Heart right ventricle (tissue), 16 donors: Measurements from ENCODE around the gene FUT7. TPM values are rescaled to one million over a fixed set of nuclear protein-coding genes. Genes with fewer than 3 reads are reported as not detected.

Experiments used
- ATAC-seq, 8 donors: fragments of 200-7000 bp; cut with Tn5 transposase; one replicate each; pipeline ENCODE4 v1.9.1; 2020; ENCODE audit warnings: mild to moderate bottlenecking in 8 of 8, moderate library complexity in 8 of 8, moderate number of reproducible peaks in 1 of 8
- DNase-seq, 2 donors: peaks; one replicate each; pipeline ENCODE4 v3.0.0-alpha.2; 2020
- H3K27ac ChIP-seq, 10 donors: fragments of 200-600 bp; sonication (generic) in 2 of 10; one replicate each; pipeline versions ENCODE4 v1.5.0 to v1.8.0; 2020 to 2022; ENCODE audit warnings: mild to moderate bottlenecking in 3 of 10
- H3K27me3 ChIP-seq, 7 donors: fragments of 200-600 bp; one replicate each; pipeline ENCODE4 v1.8.0; 2021 to 2022; ENCODE audit warnings: mild to moderate bottlenecking in 2 of 7
- H3K36me3 ChIP-seq, 9 donors: fragments of 200-600 bp; sonication (generic) in 1 of 9; one replicate each; pipeline versions ENCODE4 v1.5.0 to v1.8.0; 2020 to 2022; ENCODE audit warnings: mild to moderate bottlenecking in 2 of 9
- H3K4me1 ChIP-seq, 9 donors: fragments of 200-600 bp; sonication (generic) in 1 of 9; one replicate each; pipeline versions ENCODE4 v1.5.0 to v1.8.0; 2020 to 2022; ENCODE audit warnings: mild to moderate bottlenecking in 4 of 9
- H3K4me3 ChIP-seq, 10 donors: fragments of 200-600 bp; sonication (generic) in 2 of 10; one replicate each; pipeline versions ENCODE4 v1.5.0 to v1.8.0; 2020 to 2022; ENCODE audit warnings: mild to moderate bottlenecking in 7 of 10, moderate library complexity in 2 of 10
- H3K9me3 ChIP-seq, 11 donors: fragments of 200-600 bp in 10 of 11; sonication (generic) in 2 of 11; one replicate each; pipeline versions ENCODE4 v1.5.0 to v1.8.0; 2013 to 2022; ENCODE audit warnings: mild to moderate bottlenecking in 2 of 11, control low read depth in 1 of 11, moderate library complexity in 1 of 11
- CTCF ChIP-seq, 9 donors: fragments of 200-600 bp; sonication (generic) in 2 of 9; IDR thresholded peaks; one replicate each; pipeline versions ENCODE4 v1.5.0 to v1.8.0; 2021 to 2022; ENCODE audit warnings: antibody characterized with exemption in 9 of 9, mild to moderate bottlenecking in 5 of 9, moderate library complexity in 1 of 9
- whole genome bisulfite sequencing, 2 donors: extraction: QIAGEN DNeasy Blood & Tissue Kit; methylation state at CpG; one replicate each; pipeline ENCODE4 v1.1.7; 2013; ENCODE audit warnings: inconsistent platforms in 1 of 2; 5-methylcytosine and 5-hydroxymethylcytosine counted together
- intact Hi-C, 10 donors: fragments of 100-400 bp; cut with DNase I; formaldehyde crosslinking; loops; one replicate each; pipeline versions ENCODE4 v1.11.1 to v1.14.2; 2022
- polyA plus RNA-seq, 2 donors: library from polyadenylated mRNA; stranded (reverse); fragments of 200-250 nt; gene quantifications; one replicate each; pipeline ENCODE4 v1.2.3, GENCODE V29; 2013
- total RNA-seq, 10 donors: library from RNA; stranded (reverse); fragmentation: NEBNext Ultra II Directional in 3 of 10; extraction: Animal tissue kit (Norgen Biotek cat#: 25700) in 3 of 10; gene quantifications; one replicate each; pipeline versions ENCODE4 v1.2.1 to v1.2.4, GENCODE V29; 2021 to 2023
- donor health status: Arrhythmogenic right ventricular cardiomyopathy.
- donor health status: ischemic (EF 13 %, LVEDD 7.1; RV severe dilation, severe dysfunction).
- donor health status: healthy with polysubstance abuse.
- donor health status: DM: no; HTN: yes; CAD: no.
- donor health status: DM: no; HTN: no; CAD: no.
- donor health status: ischemic (EF 25% LVEDD 6.9; RV normal size, moderate dysfunction).
- donor health status: ischemic (EF 25% LVEDD 5.7; RV mildly dilated, moderate dysfunction).
- donor health status: healthy.
- donor health status: DM: yes; HTN: yes; CAD: no.
- donor health status: Ischemic cardiomyopathy.
- donor health status: ischemic (EF 35%, LVEDD 5.7; RV mildly dilated, moderate dysfunction).
- donor health status: nonischemic (EF 11% LVEDD 7.7; RV severe dilation, severe dysfunction).
- donor health status: DM: yes; HTN: yes; CAD: no.
- donor health status: PGD.
- donor health status: ischemic (EF 29% LVEDD 5.4; RV normal size, mild dysfunction).
- donor health status: nonischemic (EF 23%, LVEDD 6.1; RV moderate dilation, normal function).

Gene FUT7
- total and polyA plus RNA-seq, 12 donors: 0.07 to 0.30 (median 0.15) TPM; not detected in 5

- no peak for TF ChIP-seq CTCF (IDR thresholded peaks at IDR 0.05)
- no peaks in the 10 kb centered on the region for H3K9me3 ChIP-seq
- peaks cover 0 to 9% (median 0%) of the 10 kb centered on the region in 9 donors for H3K36me3 ChIP-seq
- DNase-seq (peak; percentile 45 to 69), ATAC-seq (peak in 4 of 8 donors; percentile 9 to 36 (median 14))
- no peaks in the 10 kb centered on the region for H3K27me3 ChIP-seq
- WGBS, 2 donors: 83 to 89% methylated on average over 10 of the region's 10 CpGs
- H3K27ac ChIP-seq: peak overlapping the region in 2 of 10 donors; percentile 9 to 83
- peaks cover 10 to 61% (median 27%) of the 10 kb centered on the region in 9 donors for H3K4me1 ChIP-seq
- intact Hi-C loops: loop anchor here in 3 of 10 donors (2.0 to 5.0 kb wide), 3 partner anchors 86 to 246 kb away; partner anchors contain the start of gene C8G (in 2 of the 3)
- peak overlapping the region in 5 of 10 donors; percentile 8 to 68 (median 18) for H3K4me3 ChIP-seq
Observed at GRCh38 chr9:137032858-137033257, 970 bp upstream of the FUT7 start.

GRCh38 chr9:137030538-137031527, 1.1 kb downstream of the FUT7 start:
- Histone ChIP-seq H3K9me3 (no peaks in the 10 kb centered on the region), H3K4me3 (peak overlapping the region in 1 of 10 donors; percentile 68), H3K27me3 (no peaks in the 10 kb centered on the region), H3K27ac (peak overlapping the region in 2 of 10 donors; percentile 22 to 83), H3K36me3 (no peaks in the 10 kb centered on the region), H3K4me1 (peaks cover 18 to 69% (median 41%) of the 10 kb centered on the region in 9 donors)
- DNase-seq: peak in 1 of 2 donors; percentile 48
- WGBS, 2 donors: 89 to 94% methylated on average over 65 of the region's 65 CpGs
- intact Hi-C loops: loop anchor here in 2 of 10 donors (5.0 kb wide), 2 partner anchors 84 to 244 kb away; partner anchors contain the start of gene C8G (in 2 of the 2)
- TF ChIP-seq CTCF (IDR thresholded peaks at IDR 0.05): no peak
- no peak for ATAC-seq

GRCh38 chr9:137030006-137030405, 1.9 kb downstream of the FUT7 start:
- intact Hi-C loops: loop anchor here in 2 of 10 donors (5.0 kb wide), 2 partner anchors 83 to 243 kb away; partner anchors contain the start of gene C8G (in 2 of the 2)
- H3K27me3 ChIP-seq: no peaks in the 10 kb centered on the region

More at GRCh38 chr9:137030006-137030405, 1.9 kb downstream of the FUT7 start:
- peak overlapping the region in 2 of 10 donors; percentile 41 to 83 for H3K27ac ChIP-seq
- 83 to 87% methylated on average over 15 of the region's 15 CpGs for WGBS, 2 donors
- no peak for TF ChIP-seq CTCF (IDR thresholded peaks at IDR 0.05)
- H3K4me1 ChIP-seq: peaks cover 14 to 62% (median 36%) of the 10 kb centered on the region in 9 donors
- H3K9me3 ChIP-seq: no peaks in the 10 kb centered on the region
- ATAC-seq (no peak), DNase-seq (no peak)
- peak overlapping the region in 1 of 10 donors; percentile 68 for H3K4me3 ChIP-seq
- no peaks in the 10 kb centered on the region for H3K36me3 ChIP-seq
